Liver (tissue), 9 donors: ENCODE measurements around the gene NTN1. TPM values are rescaled to one million over a fixed set of nuclear protein-coding genes. Genes with fewer than 3 reads are reported as not detected.

ENCODE experiments used
- DNase-seq: peaks from one replicate; pipeline ENCODE4 v3.0.0-alpha.2; 2017; ENCODE audit warnings: low spot score
- H3K27ac ChIP-seq, 2 donors: one replicate each; pipeline ENCODE4 v1.7.0; 2013; ENCODE audit warnings: inconsistent platforms in 2 of 2, low read length in 2 of 2, control low read depth in 1 of 2, low read depth in 1 of 2, mild to moderate bottlenecking in 1 of 2
- H3K27me3 ChIP-seq, 4 donors: one replicate each; pipeline versions ENCODE4 v1.6.1 to v1.7.0; 2013; ENCODE audit warnings: low read length in 3 of 4, inconsistent platforms in 1 of 4, mild to moderate bottlenecking in 1 of 4, moderate library complexity in 1 of 4; ENCODE audit not compliant: control insufficient read depth in 4 of 4, insufficient read depth in 4 of 4
- H3K36me3 ChIP-seq, 4 donors: one replicate each; pipeline versions ENCODE4 v1.6.1 to v1.7.0; 2013; ENCODE audit warnings: low read length in 3 of 4, mild to moderate bottlenecking in 3 of 4, low read depth in 1 of 4, moderate library complexity in 1 of 4; ENCODE audit not compliant: control insufficient read depth in 4 of 4, insufficient read depth in 3 of 4
- H3K4me1 ChIP-seq, 4 donors: one replicate each; pipeline versions ENCODE4 v1.6.1 to v1.7.0; 2013; ENCODE audit warnings: low read length in 3 of 4, mild to moderate bottlenecking in 3 of 4, moderate library complexity in 1 of 4; ENCODE audit not compliant: control insufficient read depth in 4 of 4, insufficient read depth in 4 of 4
- H3K4me3 ChIP-seq, 3 donors: one replicate each; pipeline versions ENCODE4 v1.6.1 to v1.7.0; 2013; ENCODE audit warnings: low read length in 3 of 3, control low read depth in 1 of 3, low read depth in 1 of 3, mild to moderate bottlenecking in 1 of 3
- H3K9ac ChIP-seq, 2 donors: one replicate each; pipeline ENCODE4 v1.7.0; 2013; ENCODE audit warnings: low read length in 2 of 2, mild to moderate bottlenecking in 2 of 2, moderate library complexity in 2 of 2, control low read depth in 1 of 2, low read depth in 1 of 2
- H3K9me3 ChIP-seq, 4 donors: one replicate each; pipeline versions ENCODE4 v1.6.1 to v1.7.0; 2013; ENCODE audit warnings: low read length in 3 of 4; ENCODE audit not compliant: control insufficient read depth in 4 of 4
- CTCF ChIP-seq: fragments of 150-350 bp; IDR thresholded peaks from 2 replicates; pipeline ENCODE4 v1.5.1; 2017; ENCODE audit warnings: improper control_type of control experiment, low read depth, low read length; ENCODE audit not compliant: missing input control
- EGR1 ChIP-seq, 2 donors: IDR thresholded peaks; 2 replicates each; pipeline ENCODE4 v1.6.1; 2016 to 2018; ENCODE audit warnings: antibody characterized with exemption in 2 of 2, low read depth in 2 of 2
- RAD21 ChIP-seq, 2 donors: IDR thresholded peaks; 2 replicates each; pipeline ENCODE4 v1.6.1; 2016; ENCODE audit warnings: antibody characterized with exemption in 2 of 2, mild to moderate bottlenecking in 2 of 2
- RXRA ChIP-seq, 2 donors: IDR thresholded peaks; 2 replicates each; pipeline ENCODE4 v1.6.1; 2017 to 2018; ENCODE audit warnings: antibody characterized with exemption in 2 of 2, mild to moderate bottlenecking in 1 of 2
- TAF1 ChIP-seq: conservative IDR thresholded peaks from 2 replicates; pipeline ENCODE4 v1.6.1; 2016; ENCODE audit warnings: antibody characterized with exemption, mild to moderate bottlenecking
- YY1 ChIP-seq: IDR thresholded peaks from 2 replicates; pipeline ENCODE4 v1.6.1; 2016; ENCODE audit warnings: antibody characterized with exemption, mild to moderate bottlenecking
- WGBS: extraction: QIAGEN DNeasy Blood & Tissue Kit; methylation state at CpG from one replicate; pipeline ENCODE4 v1.1.7; 2013; 5-methylcytosine and 5-hydroxymethylcytosine counted together
- polyA plus RNA-seq, 2 donors: library from polyadenylated mRNA; stranded (reverse) in 1 of 2; unstranded in 1 of 2; fragments of 200-250 nt in 1 of 2; fragments of >200 nt in 1 of 2; fragmentation: Nextera tagmentation in 1 of 2; extraction: Ambion mirVana in 1 of 2; gene quantifications; one replicate each; pipeline versions ENCODE4 v1.2.1 to v1.2.3, GENCODE V29; 2013 to 2015
- total RNA-seq, 2 donors: library from RNA; depleted of rRNA; stranded (reverse); fragments of >200 nt; gene quantifications; one replicate each; pipeline ENCODE4 v1.2.3, GENCODE V29; 2014
- donor health status: healthy.
- donor health status: healthy.
- donor health status: healthy.
- donor health status: healthy.
- donor health status: healthy.

NTN1 gene
- total and polyA plus RNA-seq, 4 donors: 0.14 to 8.7 (median 4.3) TPM

- Histone ChIP-seq H3K27ac (no peak overlapping the region), H3K9ac (no peak overlapping the region), H3K36me3 (no peaks in the 10 kb centered on the region), H3K27me3 (no peaks in the 10 kb centered on the region), H3K4me3 (no peak overlapping the region), H3K4me1 (peaks cover 2 to 11% (median 6%) of the 10 kb centered on the region in 4 donors), H3K9me3 (no peaks in the 10 kb centered on the region)
- WGBS: 91% methylated on average over 10 of the region's 10 CpGs
- TF ChIP-seq YY1: no peak
- DNase-seq: no peak
Measured at GRCh38 chr17:9071016-9071415, 49.7 kb downstream of the NTN1 start.

DNA sequence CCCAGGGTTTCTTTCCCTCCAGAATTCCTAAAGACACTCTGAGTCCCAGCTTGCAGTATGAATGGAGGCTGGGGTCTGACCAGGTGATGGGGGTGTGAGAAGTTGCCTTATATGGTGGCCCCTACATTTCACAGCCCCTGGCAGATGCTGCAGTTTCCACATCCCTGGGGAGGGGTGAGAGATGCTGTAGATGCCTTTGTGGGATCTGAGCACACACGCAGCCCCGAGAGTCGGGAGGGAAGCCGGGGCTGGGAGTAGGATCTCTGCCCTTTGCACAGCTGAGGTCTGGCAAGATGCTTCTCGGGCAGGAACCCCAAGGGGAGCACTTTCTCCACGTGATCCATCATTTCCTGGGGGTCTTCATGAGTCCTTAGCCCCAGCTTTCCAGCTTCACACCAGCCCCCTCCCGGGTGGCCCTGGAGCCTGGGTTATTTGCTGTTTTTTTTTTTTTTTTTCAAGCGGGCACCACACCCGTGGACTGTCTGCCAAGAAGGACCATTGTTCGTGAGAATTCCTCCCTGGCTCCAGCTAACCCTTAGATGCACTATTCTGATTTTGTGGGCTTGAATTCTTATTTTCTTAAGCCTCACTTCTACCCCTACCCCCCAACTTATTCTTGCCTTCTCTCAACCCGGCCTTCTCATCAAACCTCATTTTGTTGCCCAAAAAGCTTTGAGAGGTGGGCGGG lies 50.6 kb downstream of the NTN1 start:
- Histone ChIP-seq H3K9ac (no peak overlapping the region), H3K9me3 (no peaks in the 10 kb centered on the region), H3K4me1 (peaks cover 2 to 11% (median 6%) of the 10 kb centered on the region in 4 donors), H3K27me3 (no peaks in the 10 kb centered on the region), H3K4me3 (no peak overlapping the region), H3K27ac (no peak overlapping the region), H3K36me3 (no peaks in the 10 kb centered on the region)
- DNase-seq: no peak
- WGBS: 84% methylated on average over 12 of the region's 12 CpGs
- TF ChIP-seq EGR1 (IDR thresholded peaks at IDR 0.05; ENCODE audit: low read depth in 2 of 2): no peak
- no peak for TF ChIP-seq CTCF

GRCh38 chr17:9072696-9073339 lies 51.5 kb downstream of the NTN1 start:
- Histone ChIP-seq H3K27me3 (no peaks in the 10 kb centered on the region), H3K9ac (no peak overlapping the region), H3K4me1 (peaks cover 2 to 11% (median 6%) of the 10 kb centered on the region in 4 donors), H3K4me3 (no peak overlapping the region), H3K36me3 (no peaks in the 10 kb centered on the region), H3K27ac (peak overlapping the region in 1 of 2 donors; percentile 42), H3K9me3 (no peaks in the 10 kb centered on the region)
- DNase-seq: no peak
- 62% methylated on average over 17 of the region's 17 CpGs for WGBS
- no peak for TF ChIP-seq TAF1
- TF ChIP-seq YY1: no peak
- peak in 1 of 2 donors; percentile 16 for TF ChIP-seq RAD21 (IDR thresholded peaks at IDR 0.05)

GRCh38 chr17:9074131-9074530 lies 52.8 kb downstream of the NTN1 start:
- H3K27me3 ChIP-seq: no peaks in the 10 kb centered on the region
- H3K4me3 ChIP-seq: no peak overlapping the region
- TF ChIP-seq RXRA (IDR thresholded peaks at IDR 0.05) (no peak), YY1 (no peak)
- no peak overlapping the region for H3K27ac ChIP-seq
- no peak for DNase-seq
- no peaks in the 10 kb centered on the region for H3K36me3 ChIP-seq
- H3K9me3 ChIP-seq: no peaks in the 10 kb centered on the region
- H3K4me1 ChIP-seq: peaks cover 2 to 11% (median 6%) of the 10 kb centered on the region in 4 donors
- WGBS: 96% methylated on average over 16 of the region's 16 CpGs
- H3K9ac ChIP-seq: no peak overlapping the region
